ENCODE results near the gene ABCE1.

- no peak for TF ChIP-seq USF2 (IDR thresholded peaks at IDR 0.05)
- TF ChIP-seq CTCF (IDR thresholded peaks at IDR 0.05) = no peak
- no peak for TF ChIP-seq CEBPB (IDR thresholded peaks at IDR 0.05)
- no peak for TF ChIP-seq RAD21 (conservative IDR thresholded peaks at IDR 0.05 in 1 of 2, IDR thresholded peaks at IDR 0.05 in 1 of 2)
- TF ChIP-seq ZFP36 (IDR thresholded peaks at IDR 0.05; ENCODE audit: borderline replicate concordance, partially characterized antibody) = no peak
Measured at GRCh38 chr4:145103496-145103895, 5.4 kb downstream of the ABCE1 start.

Measured in A549 (cell line).